Right lung (tissue), 5 donors: ENCODE data around the gene PIGQ. TPM values are rescaled to one million over a fixed set of nuclear protein-coding genes. Genes with fewer than 3 reads are reported as not detected.
A peak's percentile ranks its signal among the peaks of the same experiment; 100 is the strongest.

Experiments used
- DNase-seq, 2 donors: peaks; one replicate each; pipeline ENCODE4 v3.0.0-alpha.2; 2013
- polyA plus RNA-seq, 5 donors: library from polyadenylated mRNA; unstranded; fragments of 120-200 nt; gene quantifications; one replicate each; pipeline versions ENCODE4 v1.2.1 to v1.2.3, GENCODE V29; 2013; ENCODE audit warnings: inconsistent platforms in 1 of 5, low replicate concordance in 1 of 5; ENCODE audit not compliant: insufficient read length in 5 of 5, insufficient read depth in 1 of 5

Gene PIGQ
- polyA plus RNA-seq, 5 donors = 28.8 to 48.1 (median 35.6) TPM

DNA sequence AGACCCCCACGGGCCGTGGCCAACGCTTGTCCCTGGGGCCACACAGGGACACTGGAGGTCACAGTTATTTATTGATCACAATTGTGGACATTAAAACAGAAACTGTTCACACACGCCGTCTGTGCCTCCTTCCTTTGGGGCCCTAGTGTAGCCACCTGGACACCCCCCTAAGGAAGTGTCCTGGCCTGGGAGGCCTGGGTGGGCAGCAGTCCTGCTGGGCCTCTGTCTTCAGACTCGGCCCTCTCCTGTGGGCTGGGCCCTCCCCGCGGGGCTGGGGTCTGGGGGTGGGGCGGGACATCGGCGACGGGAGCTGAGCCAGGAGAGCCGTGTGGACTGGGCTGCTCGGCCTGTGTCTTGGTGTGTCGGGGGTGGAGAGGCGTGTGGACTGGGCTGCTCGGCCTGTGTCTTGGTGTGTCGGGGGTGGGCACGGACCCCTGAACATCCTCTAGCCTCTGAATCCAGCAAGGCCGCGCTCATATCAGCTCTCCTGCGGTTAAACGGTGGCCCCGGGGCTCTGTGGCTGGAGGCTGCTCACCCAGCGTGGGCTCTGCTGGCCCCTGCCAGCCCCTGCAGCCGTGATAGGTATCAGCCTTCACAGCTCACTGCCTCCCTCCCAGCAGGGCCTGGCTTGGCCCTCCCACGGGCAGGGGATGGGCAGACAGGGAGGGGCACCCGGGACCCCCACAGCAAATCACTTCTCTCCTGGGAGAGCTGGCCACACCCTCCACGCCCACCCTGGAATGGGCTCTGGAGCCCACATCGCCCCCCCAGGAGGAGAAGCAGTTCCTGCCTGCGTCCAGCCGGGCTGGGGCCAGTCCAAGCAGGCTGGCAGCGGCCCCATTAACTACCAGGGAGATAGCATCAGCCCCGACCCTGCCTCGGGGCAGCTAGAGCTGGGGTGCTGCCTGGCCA is 4.1 kb upstream of the PIGQ start:
- DNase-seq = no peak

DNA sequence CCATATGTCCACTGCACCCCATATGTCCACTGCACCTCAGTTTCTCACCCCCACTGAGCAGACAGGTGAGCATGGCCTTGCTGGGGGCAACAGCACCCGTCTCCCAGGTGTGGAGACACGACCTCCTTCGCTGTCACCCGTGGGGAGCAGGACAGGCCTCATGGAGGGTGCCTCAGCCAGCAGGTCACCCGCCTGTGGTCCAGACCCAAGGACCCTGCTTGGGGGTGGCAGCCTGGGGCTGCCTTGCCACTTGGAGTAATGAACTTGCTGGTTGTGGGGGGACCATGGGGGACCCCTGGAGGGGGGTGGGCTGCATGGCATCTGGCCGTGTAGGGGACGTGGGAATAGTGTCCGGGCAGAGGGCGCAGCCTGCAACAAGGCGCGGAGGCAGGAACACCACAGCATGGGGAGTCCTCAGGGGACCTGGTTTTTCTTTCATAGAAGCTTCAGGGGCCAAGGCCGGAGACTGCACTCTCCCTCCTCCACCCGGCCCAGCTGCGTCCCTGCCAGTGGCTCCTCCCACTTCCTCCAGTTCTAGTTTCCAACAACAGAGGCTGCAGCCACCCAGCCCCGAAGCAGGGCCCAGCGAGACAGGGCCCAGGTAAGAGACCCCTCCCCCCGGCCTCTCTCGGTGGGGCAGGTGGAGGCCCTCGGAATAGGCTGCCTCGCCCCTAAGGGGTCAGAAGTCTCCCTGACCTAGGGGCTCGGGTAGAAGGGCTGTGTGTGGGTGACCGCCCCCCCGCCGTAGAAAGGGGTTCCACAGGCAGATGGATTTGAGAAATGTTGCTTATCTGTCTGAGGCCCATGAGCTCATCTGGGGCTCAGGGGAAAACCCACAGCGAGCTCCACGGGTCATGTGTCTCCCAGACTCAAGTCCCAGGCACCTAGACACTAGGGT is 3.0 kb upstream of the PIGQ start, which contains the start of gene NHLRC4:
Gene NHLRC4 (plus strand): TSS at position 531 of the 898 bp plus-strand sequence. CDS start 1,043 bp downstream, outside the sequence.
- DNase-seq = peak; percentile 60 to 61

DNA sequence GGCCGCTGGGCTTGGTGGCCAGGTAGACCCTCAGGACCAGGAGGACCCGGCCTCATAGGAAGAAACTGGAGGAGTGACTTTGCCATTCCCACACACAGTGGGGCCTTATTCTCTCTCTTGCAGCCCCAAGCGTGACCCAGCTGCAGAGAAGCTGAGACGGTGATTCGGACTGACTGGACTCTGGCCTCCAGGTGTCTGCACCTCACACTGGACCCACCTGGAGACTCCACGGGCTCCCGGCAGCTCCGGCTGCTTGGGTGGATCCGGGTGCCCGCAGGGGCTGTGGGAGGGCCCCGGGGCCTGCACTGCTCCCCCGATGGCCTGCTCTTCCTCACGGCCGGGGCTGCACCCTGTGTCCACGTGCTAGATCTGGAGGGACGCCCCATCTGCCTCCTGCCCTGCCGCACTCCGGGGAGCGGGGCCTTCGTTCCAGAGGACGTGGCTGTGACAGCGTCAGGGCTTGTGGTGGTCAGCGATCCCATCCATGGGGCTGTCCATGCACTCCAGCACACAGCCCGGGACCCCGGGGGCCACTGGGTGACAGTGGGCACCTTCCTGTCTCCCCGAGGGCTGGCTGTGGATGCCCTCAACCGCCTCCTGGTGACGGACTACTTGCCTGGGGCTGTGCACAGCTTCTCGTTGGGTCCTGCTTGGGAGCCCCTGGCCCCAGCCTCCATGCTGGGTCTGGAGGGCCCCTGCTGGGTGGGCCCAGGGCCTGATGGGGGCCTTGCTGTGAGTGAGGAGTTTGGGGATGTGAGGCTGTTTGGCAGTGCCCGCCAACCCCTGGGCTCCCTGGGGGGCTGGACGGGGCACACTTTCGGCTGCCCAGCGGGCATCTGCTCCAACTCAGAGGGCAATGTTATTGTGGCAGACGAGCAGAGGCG is 2.2 kb upstream of the PIGQ start:
- DNase-seq = no peak

DNA sequence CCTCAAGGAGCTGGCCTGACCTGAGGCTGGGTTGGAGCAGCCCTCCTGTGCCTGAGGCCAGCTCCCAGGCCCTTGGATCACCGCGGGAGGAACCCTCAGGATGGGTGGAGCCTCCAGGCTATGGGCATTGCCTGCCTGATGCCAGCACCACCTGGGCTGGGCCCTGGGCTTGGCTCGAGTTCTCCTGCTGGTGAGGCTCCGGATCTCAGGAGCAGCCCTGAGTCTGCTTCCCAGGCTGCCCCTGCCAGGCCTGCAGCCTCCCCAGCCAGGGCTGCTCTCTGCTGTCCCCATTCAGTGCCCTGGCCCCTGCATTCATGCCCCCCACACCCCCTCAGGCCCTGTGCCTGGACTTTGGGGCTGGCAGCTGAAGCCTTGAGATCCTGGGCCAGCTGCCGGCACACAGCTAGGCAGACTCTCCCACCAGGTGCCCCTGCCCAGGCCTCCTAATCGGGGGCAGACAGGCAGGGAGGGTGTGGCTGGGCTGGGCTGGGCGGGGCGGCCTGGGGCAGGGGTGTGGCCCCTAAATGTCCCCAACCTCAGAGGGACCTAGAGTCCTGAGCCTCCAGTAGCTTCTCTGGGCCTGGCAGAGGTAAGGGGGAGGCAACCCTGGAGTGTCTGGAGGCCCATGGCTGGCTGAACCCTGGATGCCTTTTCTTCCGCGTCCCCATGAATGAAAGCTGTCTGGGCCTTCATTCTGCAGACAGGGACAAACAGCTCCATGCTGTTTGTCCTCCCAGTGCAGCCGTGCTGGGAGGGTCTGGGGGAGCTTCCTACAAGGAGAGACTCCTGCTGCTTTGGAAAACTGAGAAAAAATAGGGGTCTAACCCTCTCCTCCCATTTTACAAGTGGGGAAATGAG is 1.1 kb upstream of the PIGQ start:
- no peak for DNase-seq

DNA sequence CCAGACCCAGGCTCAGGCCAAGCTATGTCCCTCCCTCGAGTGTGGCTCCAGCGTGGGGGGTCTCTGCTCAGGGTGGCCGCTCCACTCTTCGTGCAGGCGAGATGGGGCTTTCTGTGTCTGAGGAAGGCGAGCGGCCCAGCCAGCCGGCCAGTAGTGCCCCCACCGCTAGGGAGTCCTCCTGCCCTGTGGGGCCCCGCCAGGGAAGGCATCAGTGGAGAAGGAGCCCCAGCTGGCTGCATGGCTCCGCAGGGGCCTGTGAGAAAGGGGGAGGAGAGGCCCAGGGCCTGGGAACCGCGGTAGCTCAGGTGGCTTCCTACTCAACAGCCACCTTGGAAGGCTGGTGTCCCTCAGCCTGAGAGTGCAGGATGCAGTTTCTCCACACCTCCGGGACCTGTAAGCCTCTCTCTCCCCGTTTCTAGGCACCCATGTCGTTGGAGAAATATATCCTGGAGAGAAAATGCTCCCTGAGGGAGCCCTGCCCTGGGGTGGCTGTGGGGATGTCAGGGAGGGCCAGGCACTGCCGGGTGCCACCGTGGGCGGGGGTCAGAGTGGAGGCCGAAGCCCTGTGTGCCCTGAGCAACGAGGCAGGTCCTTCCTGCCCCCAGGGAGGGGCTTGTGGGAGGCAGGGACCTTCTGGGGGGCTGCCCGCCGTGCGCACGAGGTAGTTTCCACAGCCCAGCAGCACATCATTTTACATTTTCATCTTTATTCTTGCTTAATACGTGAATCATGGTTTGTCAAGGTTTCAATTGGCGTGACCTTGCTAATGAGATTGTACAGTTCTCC is 3.3 kb downstream of the PIGQ start:
- DNase-seq = no peak

DNA sequence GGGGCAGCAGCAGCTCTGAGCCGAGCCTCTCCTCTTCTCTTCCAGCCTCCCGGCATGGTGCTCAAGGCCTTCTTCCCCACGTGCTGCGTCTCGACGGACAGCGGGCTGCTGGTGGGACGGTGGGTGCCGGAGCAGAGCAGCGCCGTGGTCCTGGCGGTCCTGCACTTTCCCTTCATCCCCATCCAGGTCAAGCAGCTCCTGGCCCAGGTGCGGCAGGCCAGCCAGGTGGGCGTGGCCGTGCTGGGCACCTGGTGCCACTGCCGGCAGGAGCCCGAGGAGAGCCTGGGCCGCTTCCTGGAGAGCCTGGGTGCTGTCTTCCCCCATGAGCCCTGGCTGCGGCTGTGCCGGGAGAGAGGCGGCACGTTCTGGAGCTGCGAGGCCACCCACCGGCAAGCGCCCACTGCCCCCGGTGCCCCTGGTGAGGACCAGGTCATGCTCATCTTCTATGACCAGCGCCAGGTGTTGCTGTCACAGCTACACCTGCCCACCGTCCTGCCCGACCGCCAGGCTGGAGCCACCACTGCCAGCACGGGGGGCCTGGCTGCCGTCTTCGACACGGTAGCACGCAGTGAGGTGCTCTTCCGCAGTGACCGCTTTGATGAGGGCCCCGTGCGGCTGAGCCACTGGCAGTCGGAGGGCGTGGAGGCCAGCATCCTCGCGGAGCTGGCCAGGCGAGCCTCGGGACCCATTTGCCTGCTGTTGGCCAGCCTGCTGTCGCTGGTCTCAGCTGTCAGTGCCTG is 4.4 kb downstream of the PIGQ start:
- no peak for DNase-seq

DNA sequence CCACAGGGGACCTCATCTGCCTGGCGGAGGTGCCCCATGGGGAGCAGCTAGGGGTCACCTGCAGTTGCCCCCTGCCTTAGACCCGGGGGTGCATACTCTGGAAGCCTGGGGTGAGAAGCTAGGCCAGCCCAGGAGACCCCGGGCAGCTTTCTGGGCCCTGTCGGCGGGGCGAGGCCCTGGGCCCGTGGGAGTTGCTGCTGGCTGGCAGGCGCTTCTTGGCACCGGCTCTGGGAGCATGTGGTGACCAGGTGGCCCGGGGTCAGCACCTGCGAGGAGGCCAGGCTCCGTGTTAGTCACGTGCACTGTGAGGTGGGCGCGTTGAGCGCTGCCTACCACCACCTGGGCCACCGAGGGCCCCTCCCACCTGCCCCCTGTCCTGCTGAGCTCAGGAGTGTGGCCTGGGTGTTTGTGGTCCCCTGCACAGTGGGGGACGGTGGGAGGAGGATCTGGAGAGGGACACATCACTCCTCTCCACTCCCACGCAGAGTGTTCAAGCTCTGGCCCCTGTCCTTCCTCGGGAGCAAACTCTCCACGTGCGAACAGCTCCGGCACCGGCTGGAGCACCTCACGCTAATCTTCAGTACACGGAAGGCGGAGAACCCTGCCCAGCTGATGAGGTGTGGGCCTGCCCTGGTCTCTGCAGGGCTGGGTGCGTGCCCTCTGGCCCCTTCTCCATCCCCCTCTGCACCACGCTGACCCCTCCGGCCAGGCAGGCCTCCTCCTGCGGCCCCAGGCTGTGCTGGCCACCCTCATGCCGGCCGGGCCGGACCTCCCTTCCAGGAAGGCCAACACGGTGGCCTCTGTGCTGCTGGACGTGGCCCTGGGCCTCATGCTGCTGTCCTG is 5.8 kb downstream of the PIGQ start:
- no peak for DNase-seq

DNA sequence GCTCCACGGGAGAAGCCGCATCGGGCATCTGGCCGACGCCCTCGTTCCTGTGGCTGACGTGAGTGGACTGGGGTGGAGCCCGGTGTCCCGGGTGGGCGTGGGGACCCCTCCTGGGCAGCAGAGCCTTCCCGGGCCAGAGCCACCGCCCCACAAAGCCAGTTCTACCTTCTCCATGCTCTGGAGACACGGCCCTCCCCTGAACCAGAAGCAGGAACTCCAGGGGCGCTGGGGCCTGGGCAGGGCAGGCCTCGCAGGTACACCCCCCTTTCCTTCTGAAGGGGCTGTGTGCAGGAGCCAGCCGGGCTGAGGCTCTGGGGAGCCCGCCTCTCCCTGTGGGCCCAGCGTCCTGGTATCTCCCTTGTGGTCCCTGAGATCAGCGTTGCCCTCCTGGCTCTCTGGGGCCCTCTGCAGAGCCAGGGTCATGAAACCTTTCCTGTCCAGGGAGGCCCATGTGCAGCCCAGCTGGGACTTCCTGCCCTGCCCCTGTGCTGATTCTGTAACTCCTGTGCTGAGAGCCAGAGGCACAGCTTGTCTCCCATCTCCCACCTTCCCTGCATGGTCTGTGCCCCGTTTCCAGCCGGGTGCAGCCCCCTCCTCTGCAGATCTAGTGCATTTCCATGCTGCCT is 6.5 kb downstream of the PIGQ start:
- DNase-seq = no peak

DNA sequence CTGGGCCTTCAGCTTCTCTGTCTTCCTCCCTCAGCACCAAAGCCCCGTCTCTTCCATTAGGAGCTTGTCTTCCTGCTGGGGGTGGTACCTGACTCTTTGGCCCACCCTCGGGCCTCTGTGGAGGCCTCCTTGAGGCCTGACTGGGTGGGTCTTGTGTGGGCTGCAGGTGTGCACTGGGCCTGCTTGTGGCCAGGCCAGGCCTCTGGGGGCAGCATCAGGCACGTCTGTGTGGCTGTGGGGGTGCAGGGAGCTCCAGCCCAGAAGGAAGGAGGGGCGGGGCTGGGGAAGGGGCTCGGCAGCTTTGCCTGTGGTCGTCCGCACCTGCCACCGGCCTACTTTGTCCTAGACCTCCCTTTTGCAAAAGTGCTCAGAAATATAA is 7.0 kb downstream of the PIGQ start:
- DNase-seq = no peak

DNA sequence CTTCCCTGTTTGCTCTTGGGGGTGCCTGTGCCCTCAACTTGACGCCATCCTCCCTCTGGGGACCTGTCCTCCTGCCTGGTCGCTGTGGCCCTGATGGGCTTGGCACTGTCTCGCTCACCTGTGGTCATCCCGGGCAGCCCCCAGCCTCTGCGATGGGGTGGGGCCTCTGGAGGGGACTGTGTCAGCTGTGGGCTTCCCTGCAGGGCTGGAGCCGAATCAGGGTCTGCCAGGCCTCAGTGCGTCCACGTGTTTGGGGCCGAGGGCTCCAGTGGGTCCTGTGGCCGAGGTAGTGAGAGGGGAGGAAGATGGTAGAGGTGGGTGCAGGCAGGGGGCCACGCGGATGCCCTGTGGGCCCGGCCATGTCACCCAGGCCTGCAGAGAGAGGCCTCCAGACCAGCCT is 8.0 kb downstream of the PIGQ start:
- DNase-seq = no peak

DNA sequence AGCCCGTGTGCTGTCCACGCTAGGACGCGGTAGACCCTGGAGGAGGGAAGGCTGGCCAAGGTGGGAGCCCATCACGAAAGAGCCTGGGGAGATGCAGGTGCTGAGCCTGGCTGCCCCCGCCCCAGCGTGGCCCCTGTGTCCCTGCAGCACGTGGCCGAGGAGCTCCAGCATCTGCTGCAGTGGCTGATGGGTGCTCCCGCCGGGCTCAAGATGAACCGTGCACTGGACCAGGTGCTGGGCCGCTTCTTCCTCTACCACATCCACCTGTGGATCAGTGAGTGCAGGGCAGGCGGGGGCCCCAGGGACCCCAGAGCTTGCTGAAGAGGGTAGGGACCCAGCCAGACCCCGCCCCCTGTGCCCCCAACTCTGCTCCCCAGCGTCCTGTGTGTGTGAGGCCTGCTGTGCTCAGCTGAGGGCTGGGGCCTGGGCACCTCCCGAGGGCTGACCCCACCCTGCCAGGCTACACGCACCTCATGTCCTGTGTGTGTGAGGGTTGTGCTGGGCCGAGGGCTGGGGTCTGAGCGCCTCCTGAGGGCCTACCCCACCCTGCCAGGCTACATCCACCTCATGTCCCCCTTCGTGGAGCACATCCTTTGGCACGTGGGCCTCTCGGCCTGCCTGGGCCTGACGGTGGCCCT is 8.6 kb downstream of the PIGQ start:
- no peak for DNase-seq

DNA sequence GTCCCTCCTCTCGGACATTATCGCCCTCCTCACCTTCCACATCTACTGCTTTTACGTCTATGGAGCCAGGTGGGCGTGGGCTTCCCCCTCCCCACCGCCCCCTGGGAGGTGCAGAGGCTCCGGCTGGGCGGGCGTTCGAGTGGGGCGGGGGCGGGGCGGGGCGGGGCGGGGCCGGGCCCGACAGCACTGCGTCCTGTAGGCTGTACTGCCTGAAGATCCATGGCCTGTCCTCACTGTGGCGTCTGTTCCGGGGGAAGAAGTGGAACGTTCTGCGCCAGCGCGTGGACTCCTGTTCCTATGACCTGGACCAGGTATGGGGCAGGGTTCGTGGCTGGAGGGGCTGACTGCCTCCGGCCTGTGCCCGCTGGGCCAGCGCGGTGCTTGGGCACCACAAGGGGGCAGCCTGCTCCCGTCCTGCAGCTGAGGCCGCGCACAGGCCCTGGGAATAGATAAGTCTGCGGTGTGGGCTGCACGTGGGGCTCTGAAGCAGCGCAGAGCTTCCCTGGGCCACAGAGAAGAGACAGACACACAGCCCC is 9.2 kb downstream of the PIGQ start:
- no peak for DNase-seq

DNA sequence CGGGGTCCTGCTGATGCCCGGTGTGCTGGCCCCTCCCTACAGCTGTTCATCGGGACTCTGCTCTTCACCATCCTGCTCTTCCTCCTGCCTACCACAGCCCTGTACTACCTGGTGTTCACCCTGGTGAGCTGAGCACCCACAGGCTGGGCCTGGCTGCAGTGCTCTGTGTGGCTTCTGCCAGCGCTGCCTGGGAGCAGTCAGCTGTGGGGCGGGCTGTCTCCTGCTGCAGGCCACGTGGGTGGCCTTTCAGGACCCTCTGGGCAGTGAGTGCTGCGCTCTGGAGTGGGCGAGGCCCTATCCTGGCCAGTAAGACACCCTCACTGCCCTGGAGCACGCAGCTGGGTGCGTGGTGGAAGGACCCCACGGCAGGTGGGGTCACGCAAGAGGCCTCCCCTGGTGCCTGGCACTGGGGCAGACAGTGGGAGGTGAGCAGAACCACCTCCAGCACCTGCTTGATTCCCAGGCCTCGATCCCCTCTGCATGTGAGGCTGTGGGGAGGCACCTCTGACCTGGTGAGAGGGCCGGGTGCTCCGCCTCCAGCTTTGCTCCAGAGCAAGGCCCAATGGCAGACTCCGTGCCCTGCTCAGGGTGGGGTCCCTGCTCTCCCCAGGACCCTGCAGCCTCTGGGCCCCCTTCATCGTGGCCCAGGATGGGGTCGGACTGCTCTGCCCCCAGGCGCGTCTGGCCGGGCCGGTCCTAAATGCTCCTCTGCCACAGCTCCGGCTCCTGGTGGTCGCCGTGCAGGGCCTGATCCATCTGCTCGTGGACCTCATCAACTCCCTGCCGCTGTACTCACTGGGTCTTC is 10.6 kb downstream of the PIGQ start:
- DNase-seq = no peak

DNA sequence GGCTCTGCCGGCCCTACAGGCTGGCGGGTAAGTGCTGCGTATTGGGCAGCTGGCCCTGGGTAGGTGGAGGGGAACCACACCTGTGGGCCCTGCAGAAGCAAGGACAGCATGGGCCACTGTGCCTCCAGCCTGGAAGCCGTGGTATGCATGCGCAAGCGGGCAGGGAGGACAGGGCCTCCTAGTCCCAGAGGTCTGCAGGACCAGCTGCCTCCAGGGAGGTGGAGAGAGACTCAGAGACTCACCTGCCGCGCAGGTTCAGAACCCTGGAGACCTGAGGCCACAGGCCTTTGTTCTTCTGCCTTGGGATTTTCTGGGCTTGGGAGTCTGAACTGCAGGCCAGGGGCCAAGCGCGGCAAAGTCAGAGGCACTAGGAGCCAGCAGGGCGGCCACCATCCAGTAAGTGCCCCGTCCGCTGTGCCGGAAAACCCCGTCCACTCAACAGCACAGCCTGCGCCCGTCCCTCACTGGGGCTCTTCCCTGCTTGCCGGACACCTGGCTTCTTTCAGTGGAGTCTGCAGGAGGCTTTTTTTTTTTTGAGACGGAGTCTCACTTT is 11.3 kb downstream of the PIGQ start:
- DNase-seq = no peak

DNA sequence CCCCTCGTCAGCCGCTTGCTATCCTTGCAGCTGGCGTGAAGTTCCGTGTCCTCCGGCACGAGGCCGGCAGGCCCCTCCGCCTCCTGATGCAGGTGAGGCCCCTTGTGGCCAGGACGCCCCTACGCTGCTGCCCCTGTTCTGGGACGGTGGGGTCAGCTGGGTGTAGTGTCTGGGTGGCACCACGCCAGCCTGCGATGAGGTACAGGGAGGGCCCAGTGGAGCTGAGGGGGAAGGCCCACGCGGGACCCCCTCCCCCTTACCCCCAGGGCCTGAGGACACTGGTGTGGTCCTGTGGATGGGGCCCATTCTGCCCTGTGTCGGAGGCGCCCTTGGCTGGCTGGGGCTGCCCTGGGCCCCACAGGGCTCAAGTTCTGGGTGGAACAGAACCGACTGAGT is 12.4 kb downstream of the PIGQ start:
- DNase-seq = no peak
